PC-3 (cell line): ENCODE measurements around the gene IL18BP. TPM values are rescaled to one million over a fixed set of nuclear protein-coding genes. Genes with fewer than 3 reads are reported as not detected.

ENCODE experiments used
- ATAC-seq: fragments of 200-7000 bp; cut with Tn5 transposase; 2 replicates; pipeline ENCODE4 v1.9.1; 2020; ENCODE audit warnings: mild to moderate bottlenecking, moderate library complexity
- BruUV-seq: library from RNA; stranded (reverse); fragments of 400-500 nt; replicated peaks from 2 replicates; lab custom pipeline; 2021; lab: Mats Ljungman, UMichigan
- CTCF ChIA-PET: fragments of 300-600 bp; sonication (Branson Sonifier 250); formaldehyde crosslinking; loops from one replicate; lab custom pipeline; 2022; ENCODE audit warnings: antibody characterized with exemption; lab: Charles Lee
- POLR2A ChIA-PET: fragments of 300-600 bp; sonication (Branson Sonifier 250); formaldehyde crosslinking; loops from one replicate; lab custom pipeline; 2022; ENCODE audit warnings: antibody characterized with exemption; ENCODE audit not compliant: unreplicated experiment; lab: Charles Lee
- DNase-seq: peaks from one replicate; pipeline ENCODE4 v3.0.0-alpha.2; 2015
- H2AFZ ChIP-seq: fragments of 300-600 bp; sonication (generic); 2 replicates; pipeline ENCODE4 v1.6.0; 2016; ENCODE audit warnings: antibody characterized with exemption, low read length
- H3F3A ChIP-seq: fragments of 300-600 bp; sonication (generic); one replicate; pipeline ENCODE4 v1.6.0; 2017; ENCODE audit warnings: antibody characterized with exemption, low read length, control low read depth, mild to moderate bottlenecking; ENCODE audit not compliant: unreplicated experiment
- H3K27ac ChIP-seq: fragments of 300-600 bp; sonication (generic); 2 replicates; pipeline ENCODE4 v1.5.1; 2016; ENCODE audit warnings: mild to moderate bottlenecking, low read length
- H3K27me3 ChIP-seq: fragments of 300-600 bp; sonication (generic); 2 replicates; pipeline ENCODE4 v1.6.1; 2016; ENCODE audit warnings: low read length, mixed read lengths
- H3K36me3 ChIP-seq: fragments of 300-600 bp; sonication (generic); 2 replicates; pipeline ENCODE4 v1.6.1; 2016; ENCODE audit warnings: low read depth, mixed run types, low read length, mixed read lengths
- H3K4me1 ChIP-seq: fragments of 300-600 bp; sonication (generic); 2 replicates; pipeline ENCODE4 v1.5.1; 2016; ENCODE audit warnings: low read length; ENCODE audit not compliant: insufficient read depth
- H3K4me2 ChIP-seq: fragments of 300-600 bp; sonication (generic); 2 replicates; pipeline ENCODE4 v1.6.0; 2016; ENCODE audit warnings: low read length
- H3K4me3 ChIP-seq: fragments of 300-600 bp; sonication (generic); 2 replicates; pipeline ENCODE4 v1.5.1; 2016; ENCODE audit warnings: mild to moderate bottlenecking, low read length, mixed read lengths
- H3K79me2 ChIP-seq: fragments of 300-600 bp; sonication (generic); 2 replicates; pipeline ENCODE4 v1.6.1; 2017; ENCODE audit warnings: low read length, mixed read lengths
- H3K9ac ChIP-seq: fragments of 300-600 bp; sonication (generic); 2 replicates; pipeline ENCODE4 v1.6.0; 2016; ENCODE audit warnings: mild to moderate bottlenecking, low read length
- H3K9me2 ChIP-seq: fragments of 300-600 bp; sonication (generic); replicated peaks from 2 replicates; pipeline ENCODE4 v1.6.1; 2016; ENCODE audit warnings: mixed run types, low read length, mixed read lengths
- H3K9me3 ChIP-seq: fragments of 300-600 bp; sonication (generic); 2 replicates; pipeline ENCODE4 v1.6.1; 2016; ENCODE audit warnings: low read length, mixed read lengths
- H4K20me1 ChIP-seq: fragments of 300-600 bp; sonication (generic); 2 replicates; pipeline ENCODE4 v1.6.1; 2016; ENCODE audit warnings: low read length, mixed read lengths
- EZH2 ChIP-seq: fragments of 300-600 bp; sonication (generic); IDR thresholded peaks from one replicate; pipeline ENCODE4 v1.6.1; 2017; ENCODE audit warnings: antibody characterized with exemption, mild to moderate bottlenecking, low read length; ENCODE audit not compliant: unreplicated experiment
- EZH2phosphoT487 ChIP-seq: fragments of 300-600 bp; sonication (generic); IDR thresholded peaks from 2 replicates; pipeline ENCODE4 v1.6.1; 2018; ENCODE audit warnings: mild to moderate bottlenecking, antibody characterized with exemption, low read length, borderline replicate concordance
- intact Hi-C: fragments of 100-400 bp; cut with micrococcal nuclease; formaldehyde crosslinking; loops from 2 replicates; pipeline ENCODE4 v1.9.0; 2023
- total RNA-seq: library from RNA; depleted of rRNA; stranded (reverse); fragments of >200 nt; gene quantifications from 2 replicates; pipeline ENCODE4 v1.2.3, GENCODE V29; 2014
- TF ChIP-seq, protein P1 (sequence below): fragments of 300-600 bp; sonication (generic); conservative IDR thresholded peaks from 2 replicates; pipeline ENCODE4 v1.5.1; 2017; ENCODE audit warnings: antibody characterized with exemption, low read depth, mild to moderate bottlenecking, low read length

The IL18BP gene
- total RNA-seq, 1 experiment from 2014 or later, result 7.2 TPM

DNA sequence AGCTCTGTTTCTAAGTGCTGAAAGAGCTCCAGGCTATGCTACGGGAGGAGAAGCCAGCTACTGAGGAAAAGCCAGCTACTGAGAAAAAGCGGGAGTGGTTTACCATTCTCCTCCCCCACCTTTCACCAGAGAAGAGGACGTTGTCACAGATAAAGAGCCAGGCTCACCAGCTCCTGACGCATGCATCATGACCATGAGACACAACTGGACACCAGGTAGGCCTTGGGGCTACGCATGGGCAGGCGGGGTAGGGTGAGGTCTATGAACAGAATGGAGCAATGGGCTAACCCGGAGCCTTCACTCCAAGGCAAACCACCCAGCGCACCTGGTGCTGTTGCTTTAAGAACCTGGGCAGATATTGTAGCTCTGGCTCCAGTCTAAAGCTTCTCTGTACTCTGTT is 1.1 kb downstream of the IL18BP start:
- H2AFZ ChIP-seq, result no peak overlapping the region
- peaks cover 24% of the 10 kb centered on the region for H3K36me3 ChIP-seq
- no peaks in the 10 kb centered on the region for H4K20me1 ChIP-seq
- no peaks in the 10 kb centered on the region for H3K27me3 ChIP-seq
- no peak overlapping the region for H3K27ac ChIP-seq
- ATAC-seq, result no peak
- H3K9me2 ChIP-seq, result no peaks in the 10 kb centered on the region
- ChIA-PET POLR2A (no interaction called here), CTCF (no interaction called here)
- H3K4me1 ChIP-seq, result no peaks in the 10 kb centered on the region
- no peaks in the 10 kb centered on the region for H3K9me3 ChIP-seq
- no peak overlapping the region for H3K4me3 ChIP-seq
- no peak overlapping the region for H3K4me2 ChIP-seq
- intact Hi-C loops, result no loop called here
- DNase-seq, result no peak
- BruUV-seq, result no TSS peak
- H3K9ac ChIP-seq, result no peak overlapping the region
- H3F3A ChIP-seq, result no peaks in the 10 kb centered on the region
- TF ChIP-seq EZH2, result no peak
- TF ChIP-seq, protein P1, sequence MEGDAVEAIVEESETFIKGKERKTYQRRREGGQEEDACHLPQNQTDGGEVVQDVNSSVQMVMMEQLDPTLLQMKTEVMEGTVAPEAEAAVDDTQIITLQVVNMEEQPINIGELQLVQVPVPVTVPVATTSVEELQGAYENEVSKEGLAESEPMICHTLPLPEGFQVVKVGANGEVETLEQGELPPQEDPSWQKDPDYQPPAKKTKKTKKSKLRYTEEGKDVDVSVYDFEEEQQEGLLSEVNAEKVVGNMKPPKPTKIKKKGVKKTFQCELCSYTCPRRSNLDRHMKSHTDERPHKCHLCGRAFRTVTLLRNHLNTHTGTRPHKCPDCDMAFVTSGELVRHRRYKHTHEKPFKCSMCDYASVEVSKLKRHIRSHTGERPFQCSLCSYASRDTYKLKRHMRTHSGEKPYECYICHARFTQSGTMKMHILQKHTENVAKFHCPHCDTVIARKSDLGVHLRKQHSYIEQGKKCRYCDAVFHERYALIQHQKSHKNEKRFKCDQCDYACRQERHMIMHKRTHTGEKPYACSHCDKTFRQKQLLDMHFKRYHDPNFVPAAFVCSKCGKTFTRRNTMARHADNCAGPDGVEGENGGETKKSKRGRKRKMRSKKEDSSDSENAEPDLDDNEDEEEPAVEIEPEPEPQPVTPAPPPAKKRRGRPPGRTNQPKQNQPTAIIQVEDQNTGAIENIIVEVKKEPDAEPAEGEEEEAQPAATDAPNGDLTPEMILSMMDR, result no peak
- TF ChIP-seq EZH2phosphoT487, result no peak
- H3K79me2 ChIP-seq, result no peaks in the 10 kb centered on the region

DNA sequence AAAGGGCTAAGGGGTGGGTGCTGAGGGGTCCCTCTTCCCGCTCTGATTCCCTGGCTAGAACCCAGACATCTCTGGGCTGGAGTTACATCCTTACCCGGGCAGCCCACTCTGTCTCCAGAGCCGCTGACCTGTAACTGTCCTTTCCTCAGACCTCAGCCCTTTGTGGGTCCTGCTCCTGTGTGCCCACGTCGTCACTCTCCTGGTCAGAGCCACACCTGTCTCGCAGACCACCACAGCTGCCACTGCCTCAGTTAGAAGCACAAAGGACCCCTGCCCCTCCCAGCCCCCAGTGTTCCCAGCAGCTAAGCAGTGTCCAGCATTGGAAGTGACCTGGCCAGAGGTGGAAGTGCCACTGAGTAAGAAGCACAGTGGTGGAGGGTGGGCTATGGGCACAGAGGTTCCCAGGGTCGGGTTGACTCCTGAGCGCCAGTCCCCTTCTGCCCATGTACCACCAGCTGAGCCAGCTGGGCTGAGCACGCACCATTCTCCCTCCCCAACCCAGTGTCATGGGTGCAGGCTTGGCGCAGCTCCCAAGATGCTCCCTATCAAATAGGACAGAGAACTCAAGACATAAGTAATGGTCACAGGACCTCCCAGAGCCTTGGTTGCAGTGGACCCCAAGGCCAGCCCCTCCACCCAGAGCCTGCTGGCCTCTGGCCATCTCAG is 1.6 kb downstream of the IL18BP start:
- intact Hi-C loops, result no loop called here
- no peaks in the 10 kb centered on the region for H3K4me1 ChIP-seq
- CTCF ChIA-PET, result no interaction called here
- no peak overlapping the region for H3K4me3 ChIP-seq
- H3K9me3 ChIP-seq, result no peaks in the 10 kb centered on the region
- no peak overlapping the region for H3K4me2 ChIP-seq
- no peaks in the 10 kb centered on the region for H3K27me3 ChIP-seq
- H3F3A ChIP-seq, result peaks cover 5% of the 10 kb centered on the region
- no peak overlapping the region for H2AFZ ChIP-seq
- POLR2A ChIA-PET, result no interaction called here
- no peak overlapping the region for H3K9ac ChIP-seq
- no peak overlapping the region for H3K27ac ChIP-seq
- no TSS peak for BruUV-seq
- DNase-seq (no peak), ATAC-seq (no peak)
- TF ChIP-seq, protein P1, result no peak
- TF ChIP-seq EZH2phosphoT487 (no peak), EZH2 (no peak)
- peaks cover 29% of the 10 kb centered on the region for H3K36me3 ChIP-seq
- H3K79me2 ChIP-seq, result no peaks in the 10 kb centered on the region
- H4K20me1 ChIP-seq, result 0 out of 2 replicates have a peak, but pooled peaks cover 4% of the 10 kb centered on the region
- no peaks in the 10 kb centered on the region for H3K9me2 ChIP-seq

DNA sequence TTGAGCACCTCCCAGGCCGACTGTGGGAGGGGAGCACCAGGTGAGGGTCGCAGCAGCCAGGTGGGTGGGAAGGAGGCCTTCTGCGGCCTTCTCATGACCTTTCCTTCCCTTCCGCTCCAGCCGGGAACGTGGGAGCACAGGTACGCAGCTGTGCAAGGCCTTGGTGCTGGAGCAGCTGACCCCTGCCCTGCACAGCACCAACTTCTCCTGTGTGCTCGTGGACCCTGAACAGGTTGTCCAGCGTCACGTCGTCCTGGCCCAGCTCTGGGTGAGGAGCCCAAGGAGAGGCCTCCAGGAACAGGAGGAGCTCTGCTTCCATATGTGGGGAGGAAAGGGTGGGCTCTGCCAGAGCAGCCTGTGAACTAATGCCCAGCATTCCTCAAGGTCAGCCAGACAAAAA is 2.6 kb downstream of the IL18BP start:
- intact Hi-C loops, result no loop called here
- Histone ChIP-seq H3K4me1 (no peaks in the 10 kb centered on the region), H2AFZ (no peak overlapping the region), H3K9me2 (no peaks in the 10 kb centered on the region), H3F3A (peaks cover 6% of the 10 kb centered on the region), H4K20me1 (0 out of 2 replicates have a peak, but pooled peaks cover 5% of the 10 kb centered on the region), H3K27me3 (no peaks in the 10 kb centered on the region), H3K9me3 (no peaks in the 10 kb centered on the region), H3K36me3 (peaks cover 38% of the 10 kb centered on the region), H3K4me2 (no peak overlapping the region), H3K4me3 (no peak overlapping the region), H3K27ac (no peak overlapping the region), H3K79me2 (no peaks in the 10 kb centered on the region), H3K9ac (no peak overlapping the region)
- TF ChIP-seq EZH2 (no peak), EZH2phosphoT487 (no peak)
- TF ChIP-seq, protein P1, result no peak
- ATAC-seq, result no peak
- no TSS peak for BruUV-seq
- no peak for DNase-seq
- CTCF ChIA-PET, result no interaction called here
- POLR2A ChIA-PET, result no interaction called here
